Activated naive CD8-positive, alpha-beta T cell (primary cell): Measurements from ENCODE around the gene MYOD1.

Experiments
- H3K27ac Mint-ChIP-seq: one replicate; pipeline ENCODE4 v1.8.0; 2021; ENCODE audit warnings: mixed read lengths
- H3K27me3 Mint-ChIP-seq: one replicate; pipeline ENCODE4 v1.8.0; 2021; ENCODE audit warnings: mixed read lengths
- H3K36me3 Mint-ChIP-seq: one replicate; pipeline ENCODE4 v1.8.0; 2021; ENCODE audit warnings: mixed read lengths
- H3K4me1 Mint-ChIP-seq: one replicate; pipeline ENCODE4 v1.8.0; 2021; ENCODE audit warnings: low read depth, mixed read lengths
- H3K4me3 Mint-ChIP-seq: one replicate; pipeline ENCODE4 v1.8.0; 2021; ENCODE audit warnings: mild to moderate bottlenecking, mixed read lengths
- H3K9me3 Mint-ChIP-seq: one replicate; pipeline ENCODE4 v1.8.0; 2021; ENCODE audit warnings: low read depth, mixed read lengths

Gene MYOD1

GRCh38 chr11:17764446-17765218 is 45.3 kb downstream of the MYOD1 start:
- Mint-ChIP-seq H3K36me3 (no peaks in the 10 kb centered on the region), H3K9me3 (no peaks in the 10 kb centered on the region), H3K27ac (no peak overlapping the region), H3K27me3 (no peaks in the 10 kb centered on the region), H3K4me1 (no peaks in the 10 kb centered on the region), H3K4me3 (no peak overlapping the region)

GRCh38 chr11:17765356-17766072 is 46.1 kb downstream of the MYOD1 start:
- Mint-ChIP-seq H3K27ac (no peak overlapping the region), H3K9me3 (no peaks in the 10 kb centered on the region), H3K4me3 (no peak overlapping the region), H3K36me3 (no peaks in the 10 kb centered on the region), H3K4me1 (no peaks in the 10 kb centered on the region), H3K27me3 (no peaks in the 10 kb centered on the region)

GRCh38 chr11:17766073-17766359 is 46.6 kb downstream of the MYOD1 start:
- no peaks in the 10 kb centered on the region for H3K27me3 Mint-ChIP-seq
- H3K4me1 Mint-ChIP-seq: no peaks in the 10 kb centered on the region

GRCh38 chr11:17766590-17766989 is 47.2 kb downstream of the MYOD1 start:
- no peaks in the 10 kb centered on the region for H3K4me1 Mint-ChIP-seq
- no peaks in the 10 kb centered on the region for H3K9me3 Mint-ChIP-seq

More at GRCh38 chr11:17766073-17766359, 46.6 kb downstream of the MYOD1 start:
- no peak overlapping the region for H3K27ac Mint-ChIP-seq
- H3K36me3 Mint-ChIP-seq: no peaks in the 10 kb centered on the region
- H3K4me3 Mint-ChIP-seq: no peak overlapping the region
- no peaks in the 10 kb centered on the region for H3K9me3 Mint-ChIP-seq

GRCh38 chr11:17767301-17767885 is 48.0 kb downstream of the MYOD1 start:
- H3K27ac Mint-ChIP-seq: no peak overlapping the region
- H3K9me3 Mint-ChIP-seq: no peaks in the 10 kb centered on the region
- H3K4me1 Mint-ChIP-seq: no peaks in the 10 kb centered on the region
- H3K36me3 Mint-ChIP-seq: no peaks in the 10 kb centered on the region
- no peak overlapping the region for H3K4me3 Mint-ChIP-seq
- H3K27me3 Mint-ChIP-seq: no peaks in the 10 kb centered on the region

More at GRCh38 chr11:17766590-17766989, 47.2 kb downstream of the MYOD1 start:
- Mint-ChIP-seq H3K27me3 (no peaks in the 10 kb centered on the region), H3K4me3 (no peak overlapping the region), H3K36me3 (no peaks in the 10 kb centered on the region), H3K27ac (no peak overlapping the region)

GRCh38 chr11:17767914-17768313 is 48.5 kb downstream of the MYOD1 start:
- Mint-ChIP-seq H3K4me3 (no peak overlapping the region), H3K4me1 (no peaks in the 10 kb centered on the region), H3K36me3 (no peaks in the 10 kb centered on the region), H3K27ac (no peak overlapping the region), H3K9me3 (no peaks in the 10 kb centered on the region), H3K27me3 (no peaks in the 10 kb centered on the region)

GRCh38 chr11:17768547-17768946 is 49.2 kb downstream of the MYOD1 start:
- Mint-ChIP-seq H3K9me3 (no peaks in the 10 kb centered on the region), H3K4me1 (no peaks in the 10 kb centered on the region), H3K27me3 (no peaks in the 10 kb centered on the region)

GRCh38 chr11:17769218-17769617 is 49.8 kb downstream of the MYOD1 start:
- no peaks in the 10 kb centered on the region for H3K27me3 Mint-ChIP-seq
- H3K9me3 Mint-ChIP-seq: no peaks in the 10 kb centered on the region
- H3K4me1 Mint-ChIP-seq: no peaks in the 10 kb centered on the region
- no peaks in the 10 kb centered on the region for H3K36me3 Mint-ChIP-seq
- no peak overlapping the region for H3K27ac Mint-ChIP-seq
- H3K4me3 Mint-ChIP-seq: no peak overlapping the region

More at GRCh38 chr11:17768547-17768946, 49.2 kb downstream of the MYOD1 start:
- Mint-ChIP-seq H3K27ac (no peak overlapping the region), H3K4me3 (no peak overlapping the region), H3K36me3 (no peaks in the 10 kb centered on the region)

GRCh38 chr11:17770048-17770652 is 50.8 kb downstream of the MYOD1 start:
- H3K4me3 Mint-ChIP-seq: no peak overlapping the region
- H3K9me3 Mint-ChIP-seq: no peaks in the 10 kb centered on the region
- H3K27me3 Mint-ChIP-seq: no peaks in the 10 kb centered on the region
- H3K4me1 Mint-ChIP-seq: no peaks in the 10 kb centered on the region
- H3K27ac Mint-ChIP-seq: no peak overlapping the region
- no peaks in the 10 kb centered on the region for H3K36me3 Mint-ChIP-seq

- Mint-ChIP-seq H3K27ac (no peak overlapping the region), H3K9me3 (no peaks in the 10 kb centered on the region), H3K27me3 (no peaks in the 10 kb centered on the region), H3K36me3 (no peaks in the 10 kb centered on the region), H3K4me1 (no peaks in the 10 kb centered on the region), H3K4me3 (no peak overlapping the region)
Observed at GRCh38 chr11:17770917-17771316, 51.5 kb downstream of the MYOD1 start.

- H3K27ac Mint-ChIP-seq: no peak overlapping the region
- H3K36me3 Mint-ChIP-seq: no peaks in the 10 kb centered on the region
- no peaks in the 10 kb centered on the region for H3K9me3 Mint-ChIP-seq
- no peaks in the 10 kb centered on the region for H3K4me1 Mint-ChIP-seq
- H3K27me3 Mint-ChIP-seq: no peaks in the 10 kb centered on the region
- no peak overlapping the region for H3K4me3 Mint-ChIP-seq
Observed at GRCh38 chr11:17771415-17771814, 52.0 kb downstream of the MYOD1 start.
